Brain microvascular endothelial cell (primary cell): ENCODE data around the gene CD8B2.

Experiments used
- DNase-seq: peaks from one replicate; pipeline ENCODE4 v3.0.0-alpha.2; 2020
- H3K27ac ChIP-seq: fragments of 250-450 bp; sonication (Bioruptor Pico); 2 replicates; pipeline ENCODE4 v1.5.1; 2020; ENCODE audit warnings: mild to moderate bottlenecking, moderate library complexity
- H3K27me3 ChIP-seq: fragments of 250-450 bp; sonication (Bioruptor Pico); replicated peaks from 2 replicates; pipeline ENCODE4 v1.5.1; 2020; ENCODE audit warnings: mild to moderate bottlenecking
- H3K36me3 ChIP-seq: fragments of 250-450 bp; sonication (Bioruptor Pico); replicated peaks from 2 replicates; pipeline ENCODE4 v1.5.1; 2020; ENCODE audit warnings: mild to moderate bottlenecking
- H3K4me3 ChIP-seq: 2 replicates; pipeline ENCODE4 v1.5.1; 2011; ENCODE audit warnings: low read depth, mild to moderate bottlenecking, control low read depth, low read length, moderate library complexity
- in situ Hi-C: cut with HindIII; loops from 2 replicates; pipeline ENCODE4 v1.10.0; 2017; ENCODE audit warnings: low sequenced_read_pairs, low pct_ligation_motif_present
- TF ChIP-seq, protein P1 (sequence below): IDR thresholded peaks from 2 replicates; pipeline ENCODE4 v1.5.1; 2011; ENCODE audit warnings: low read depth, mild to moderate bottlenecking, moderate library complexity, low read length, control low read depth, inconsistent platforms; ENCODE audit errors: missing control alignments

CD8B2 gene

DNA sequence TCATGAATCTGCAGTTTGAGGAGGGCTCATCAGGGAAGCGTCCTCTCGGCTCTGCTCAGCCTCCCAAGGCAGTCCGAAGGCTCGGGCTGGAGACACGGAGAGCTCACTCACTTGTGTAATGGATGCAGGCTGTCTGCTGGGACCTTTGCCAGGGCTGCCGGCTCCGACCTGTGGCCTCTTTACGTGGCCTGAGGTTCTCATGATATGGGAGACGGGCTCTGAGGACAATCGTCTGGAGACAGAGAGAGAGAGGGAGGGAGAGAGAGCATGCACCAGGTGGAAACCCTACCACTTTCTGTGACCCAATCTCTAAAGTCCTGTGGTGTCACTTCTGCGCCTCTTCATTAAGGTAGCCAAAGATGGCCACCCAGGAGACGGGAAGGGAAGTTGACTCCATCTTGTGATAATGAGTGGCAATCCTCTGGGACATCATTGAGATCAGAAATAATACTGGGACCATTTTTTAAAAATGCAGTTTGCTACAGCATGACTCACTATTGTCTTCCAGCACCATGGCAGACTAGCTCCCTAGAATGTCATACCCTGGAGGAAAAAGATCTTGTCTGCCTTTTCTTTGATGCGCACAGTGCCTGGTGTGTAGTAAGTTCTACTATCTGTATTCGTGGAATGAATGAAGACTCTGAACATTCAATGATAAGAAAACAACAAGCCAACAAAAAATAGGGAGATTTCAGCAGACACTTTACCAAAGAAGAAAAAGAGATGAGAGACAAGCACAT is 60.2 kb downstream of the CD8B2 start:
- H3K4me3 ChIP-seq: no peak overlapping the region
- peak; percentile 0 for DNase-seq
- in situ Hi-C loops: no loop called here
- no peaks in the 10 kb centered on the region for H3K36me3 ChIP-seq
- no peaks in the 10 kb centered on the region for H3K27me3 ChIP-seq
- no peak overlapping the region for H3K27ac ChIP-seq
- TF ChIP-seq, protein P1, sequence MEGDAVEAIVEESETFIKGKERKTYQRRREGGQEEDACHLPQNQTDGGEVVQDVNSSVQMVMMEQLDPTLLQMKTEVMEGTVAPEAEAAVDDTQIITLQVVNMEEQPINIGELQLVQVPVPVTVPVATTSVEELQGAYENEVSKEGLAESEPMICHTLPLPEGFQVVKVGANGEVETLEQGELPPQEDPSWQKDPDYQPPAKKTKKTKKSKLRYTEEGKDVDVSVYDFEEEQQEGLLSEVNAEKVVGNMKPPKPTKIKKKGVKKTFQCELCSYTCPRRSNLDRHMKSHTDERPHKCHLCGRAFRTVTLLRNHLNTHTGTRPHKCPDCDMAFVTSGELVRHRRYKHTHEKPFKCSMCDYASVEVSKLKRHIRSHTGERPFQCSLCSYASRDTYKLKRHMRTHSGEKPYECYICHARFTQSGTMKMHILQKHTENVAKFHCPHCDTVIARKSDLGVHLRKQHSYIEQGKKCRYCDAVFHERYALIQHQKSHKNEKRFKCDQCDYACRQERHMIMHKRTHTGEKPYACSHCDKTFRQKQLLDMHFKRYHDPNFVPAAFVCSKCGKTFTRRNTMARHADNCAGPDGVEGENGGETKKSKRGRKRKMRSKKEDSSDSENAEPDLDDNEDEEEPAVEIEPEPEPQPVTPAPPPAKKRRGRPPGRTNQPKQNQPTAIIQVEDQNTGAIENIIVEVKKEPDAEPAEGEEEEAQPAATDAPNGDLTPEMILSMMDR: no peak

DNA sequence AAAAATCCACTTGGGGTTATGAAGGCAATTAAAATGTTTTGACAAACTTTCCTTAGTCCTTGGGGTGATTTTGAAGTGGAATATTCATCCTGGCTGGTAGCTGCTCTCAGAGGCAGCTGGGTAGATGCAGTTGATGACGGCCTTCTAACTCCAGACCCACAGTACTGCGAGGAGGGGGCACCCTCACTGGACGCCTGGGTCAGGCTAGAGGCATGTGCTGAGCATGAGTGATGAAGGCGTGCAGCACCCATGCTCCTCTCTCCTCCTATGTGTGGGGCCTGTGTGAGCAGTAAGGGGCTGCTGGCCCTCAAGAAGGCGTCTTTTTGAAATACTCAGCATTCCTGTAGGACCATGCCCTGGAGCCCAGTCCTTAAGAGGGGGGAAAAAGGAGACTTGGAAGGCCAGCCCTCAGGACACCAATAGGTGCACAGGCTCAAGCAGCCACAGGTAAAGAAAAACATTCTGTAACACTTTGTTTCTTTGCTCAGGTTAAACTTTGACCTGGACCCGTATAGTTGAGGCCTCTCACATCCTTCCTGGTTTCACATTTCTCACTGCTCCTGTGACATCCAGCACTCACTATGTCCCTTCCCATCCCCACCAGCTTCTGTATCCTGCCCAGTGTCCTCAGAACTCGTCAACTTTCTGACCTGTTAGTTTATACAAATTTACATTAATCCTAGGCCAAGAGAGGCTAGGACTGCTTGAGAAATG is 64.4 kb downstream of the CD8B2 start:
- Histone ChIP-seq H3K36me3 (no peaks in the 10 kb centered on the region), H3K4me3 (no peak overlapping the region), H3K27ac (no peak overlapping the region), H3K27me3 (no peaks in the 10 kb centered on the region)
- TF ChIP-seq, protein P1: no peak
- in situ Hi-C loops: no loop called here
- DNase-seq: no peak

DNA sequence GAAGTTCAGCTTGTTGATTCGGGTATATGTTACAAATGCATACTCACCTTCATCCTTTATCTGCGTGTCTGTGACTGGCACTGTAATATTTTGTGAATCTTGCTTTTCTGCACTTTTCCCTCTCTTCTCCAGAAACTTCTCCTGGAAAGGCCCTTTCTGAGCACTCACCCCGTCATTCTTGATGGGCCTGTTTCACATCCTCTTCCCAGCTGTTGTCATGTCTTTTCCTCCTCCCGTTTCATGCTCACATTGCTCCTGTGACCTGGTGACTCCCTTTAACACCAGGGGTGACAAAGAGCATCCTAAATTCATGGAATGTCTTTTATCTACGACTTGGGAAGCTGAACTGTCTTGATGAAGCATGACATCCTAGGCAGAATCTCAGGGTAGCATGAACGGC is 65.8 kb downstream of the CD8B2 start:
- no peak overlapping the region for H3K4me3 ChIP-seq
- no peak overlapping the region for H3K27ac ChIP-seq
- DNase-seq: no peak
- no peaks in the 10 kb centered on the region for H3K36me3 ChIP-seq
- in situ Hi-C loops: no loop called here
- TF ChIP-seq, protein P1: no peak
- no peaks in the 10 kb centered on the region for H3K27me3 ChIP-seq

DNA sequence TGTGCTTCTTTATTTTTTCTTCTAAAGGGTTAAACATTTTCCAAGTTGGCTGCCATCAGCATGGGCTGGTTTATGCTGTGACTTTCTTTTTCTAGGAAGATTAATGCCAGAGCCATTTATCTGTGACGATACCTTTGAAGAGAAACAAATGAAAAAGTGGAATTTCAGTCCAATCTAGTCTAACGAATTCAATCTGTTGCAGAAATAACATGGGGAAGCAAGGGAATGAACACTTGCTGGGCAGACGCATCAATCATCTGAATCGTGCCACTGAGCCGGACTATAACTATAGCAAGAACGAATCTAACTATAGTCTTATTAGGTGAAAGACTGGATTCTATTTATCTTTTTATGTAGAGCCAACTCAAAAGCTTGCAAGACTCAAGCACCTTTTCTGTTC is 66.2 kb downstream of the CD8B2 start:
- TF ChIP-seq, protein P1: no peak
- no peaks in the 10 kb centered on the region for H3K27me3 ChIP-seq
- DNase-seq: no peak
- H3K4me3 ChIP-seq: no peak overlapping the region
- in situ Hi-C loops: no loop called here
- H3K27ac ChIP-seq: no peak overlapping the region
- no peaks in the 10 kb centered on the region for H3K36me3 ChIP-seq

DNA sequence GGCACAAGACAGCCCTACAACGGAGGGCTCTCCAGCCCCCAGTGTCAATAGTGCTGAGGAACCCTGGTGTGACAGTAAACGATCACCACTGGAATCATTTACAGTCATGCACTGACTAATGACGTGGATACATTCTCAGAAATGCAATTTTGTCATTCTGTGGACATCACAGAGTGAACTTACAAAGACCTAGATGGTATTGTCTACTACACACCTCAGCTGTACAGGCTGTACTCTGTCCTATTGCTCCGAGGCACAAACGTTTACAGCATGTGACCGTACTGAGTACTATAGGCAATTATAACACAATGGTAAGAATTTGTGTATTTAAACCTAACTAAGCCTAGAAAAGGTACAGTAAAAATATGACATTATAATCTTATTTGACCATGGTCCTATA is 67.2 kb downstream of the CD8B2 start:
- Histone ChIP-seq H3K4me3 (no peak overlapping the region), H3K27me3 (no peaks in the 10 kb centered on the region), H3K27ac (no peak overlapping the region), H3K36me3 (no peaks in the 10 kb centered on the region)
- DNase-seq: no peak
- in situ Hi-C loops: no loop called here
- TF ChIP-seq, protein P1: no peak
